Neuron (in vitro differentiated cells): ENCODE data around the gene HBG1.

Experiments
- H2AFZ ChIP-seq: one replicate; pipeline ENCODE4 v1.6.1; 2013; ENCODE audit warnings: low read depth, mild to moderate bottlenecking, inconsistent platforms, low read length, moderate library complexity
- H3K27me3 ChIP-seq: one replicate; pipeline ENCODE4 v1.6.1; 2013; ENCODE audit warnings: low read length; ENCODE audit not compliant: insufficient read depth
- H3K36me3 ChIP-seq: one replicate; pipeline ENCODE4 v1.6.1; 2013; ENCODE audit warnings: low read length; ENCODE audit not compliant: insufficient read depth
- H3K4me1 ChIP-seq: one replicate; pipeline ENCODE4 v1.6.1; 2013; ENCODE audit warnings: low read length; ENCODE audit not compliant: insufficient read depth
- H3K4me3 ChIP-seq: 2 replicates; pipeline ENCODE4 v1.5.1; 2013; ENCODE audit warnings: mild to moderate bottlenecking, low read length, moderate library complexity
- H3K9me3 ChIP-seq: one replicate; pipeline ENCODE4 v1.6.1; 2013; ENCODE audit warnings: low read length

HBG1 gene

DNA sequence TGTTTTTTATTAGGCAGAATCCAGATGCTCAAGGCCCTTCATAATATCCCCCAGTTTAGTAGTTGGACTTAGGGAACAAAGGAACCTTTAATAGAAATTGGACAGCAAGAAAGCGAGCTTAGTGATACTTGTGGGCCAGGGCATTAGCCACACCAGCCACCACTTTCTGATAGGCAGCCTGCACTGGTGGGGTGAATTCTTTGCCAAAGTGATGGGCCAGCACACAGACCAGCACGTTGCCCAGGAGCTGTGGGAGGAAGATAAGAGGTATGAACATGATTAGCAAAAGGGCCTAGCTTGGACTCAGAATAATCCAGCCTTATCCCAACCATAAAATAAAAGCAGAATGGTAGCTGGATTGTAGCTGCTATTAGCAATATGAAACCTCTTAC, 24.2 kb downstream of the HBG1 start:
- Histone ChIP-seq H3K27me3 (no peaks in the 10 kb centered on the region), H2AFZ (no peak overlapping the region), H3K4me3 (no peak overlapping the region), H3K4me1 (no peaks in the 10 kb centered on the region), H3K9me3 (no peaks in the 10 kb centered on the region), H3K36me3 (no peaks in the 10 kb centered on the region)

DNA sequence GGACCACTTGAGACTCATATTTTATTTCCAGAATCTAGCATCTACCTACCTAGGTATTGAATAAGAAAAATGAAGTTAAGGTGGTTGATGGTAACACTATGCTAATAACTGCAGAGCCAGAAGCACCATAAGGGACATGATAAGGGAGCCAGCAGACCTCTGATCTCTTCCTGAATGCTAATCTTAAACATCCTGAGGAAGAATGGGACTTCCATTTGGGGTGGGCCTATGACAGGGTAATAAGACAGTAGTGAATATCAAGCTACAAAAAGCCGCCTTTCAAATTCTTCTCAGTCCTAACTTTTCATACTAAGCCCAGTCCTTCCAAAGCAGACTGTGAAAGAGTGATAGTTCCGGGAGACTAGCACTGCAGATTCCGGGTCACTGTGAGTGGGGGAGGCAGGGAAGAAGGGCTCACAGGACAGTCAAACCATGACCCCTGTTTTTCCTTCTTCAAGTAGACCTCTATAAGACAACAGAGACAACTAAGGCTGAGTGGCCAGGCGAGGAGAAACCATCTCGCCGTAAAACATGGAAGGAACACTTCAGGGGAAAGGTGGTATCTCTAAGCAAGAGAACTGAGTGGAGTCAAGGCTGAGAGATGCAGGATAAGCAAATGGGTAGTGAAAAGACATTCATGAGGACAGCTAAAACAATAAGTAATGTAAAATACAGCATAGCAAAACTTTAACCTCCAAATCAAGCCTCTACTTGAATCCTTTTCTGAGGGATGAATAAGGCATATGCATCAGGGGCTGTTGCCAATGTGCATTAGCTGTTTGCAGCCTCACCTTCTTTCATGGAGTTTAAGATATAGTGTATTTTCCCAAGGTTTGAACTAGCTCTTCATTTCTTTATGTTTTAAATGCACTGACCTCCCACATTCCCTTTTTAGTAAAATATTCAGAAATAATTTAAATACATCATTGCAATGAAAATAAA, 24.8 kb downstream of the HBG1 start:
- Histone ChIP-seq H3K36me3 (no peaks in the 10 kb centered on the region), H3K27me3 (no peaks in the 10 kb centered on the region), H3K4me1 (no peaks in the 10 kb centered on the region), H3K9me3 (no peaks in the 10 kb centered on the region), H2AFZ (no peak overlapping the region), H3K4me3 (no peak overlapping the region)

- H3K9me3 ChIP-seq: no peaks in the 10 kb centered on the region
- H2AFZ ChIP-seq: no peak overlapping the region
- H3K36me3 ChIP-seq: no peaks in the 10 kb centered on the region
- H3K27me3 ChIP-seq: no peaks in the 10 kb centered on the region
- H3K4me1 ChIP-seq: no peaks in the 10 kb centered on the region
- no peak overlapping the region for H3K4me3 ChIP-seq
These were observed 26.0 kb downstream of the HBG1 start for GRCh38 chr11:5223686-5224085.

DNA sequence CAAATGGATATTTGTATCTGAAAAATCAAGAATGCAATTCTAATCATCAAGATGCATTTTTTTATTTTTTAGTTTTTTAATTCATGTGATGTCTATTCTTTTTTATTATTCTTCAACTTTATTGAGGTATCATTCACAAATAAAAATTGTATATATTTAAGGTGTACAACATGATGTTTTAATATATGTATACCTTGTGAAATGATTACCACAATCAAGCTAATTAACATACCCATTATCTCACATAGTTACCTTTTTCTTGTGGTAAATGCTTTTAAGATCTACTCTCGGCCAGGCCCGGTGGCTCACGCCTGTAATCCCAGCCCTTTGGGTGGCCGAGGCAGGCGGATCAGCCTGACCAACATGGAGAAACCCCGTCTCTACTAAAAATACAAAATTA, 26.5 kb downstream of the HBG1 start:
- no peak overlapping the region for H3K4me3 ChIP-seq
- H3K36me3 ChIP-seq: no peaks in the 10 kb centered on the region
- no peaks in the 10 kb centered on the region for H3K27me3 ChIP-seq
- no peaks in the 10 kb centered on the region for H3K9me3 ChIP-seq
- H2AFZ ChIP-seq: no peak overlapping the region
- no peaks in the 10 kb centered on the region for H3K4me1 ChIP-seq

GRCh38 chr11:5210376-5210885, 39.2 kb downstream of the HBG1 start:
- H3K4me3 ChIP-seq: no peak overlapping the region
- H3K4me1 ChIP-seq: no peaks in the 10 kb centered on the region
- no peaks in the 10 kb centered on the region for H3K9me3 ChIP-seq
- no peak overlapping the region for H2AFZ ChIP-seq
- H3K36me3 ChIP-seq: no peaks in the 10 kb centered on the region
- H3K27me3 ChIP-seq: no peaks in the 10 kb centered on the region

GRCh38 chr11:5204787-5205186, 44.9 kb downstream of the HBG1 start:
- Histone ChIP-seq H3K27me3 (no peaks in the 10 kb centered on the region), H3K4me3 (no peak overlapping the region), H3K4me1 (no peaks in the 10 kb centered on the region), H3K36me3 (no peaks in the 10 kb centered on the region), H2AFZ (no peak overlapping the region), H3K9me3 (no peaks in the 10 kb centered on the region)

DNA sequence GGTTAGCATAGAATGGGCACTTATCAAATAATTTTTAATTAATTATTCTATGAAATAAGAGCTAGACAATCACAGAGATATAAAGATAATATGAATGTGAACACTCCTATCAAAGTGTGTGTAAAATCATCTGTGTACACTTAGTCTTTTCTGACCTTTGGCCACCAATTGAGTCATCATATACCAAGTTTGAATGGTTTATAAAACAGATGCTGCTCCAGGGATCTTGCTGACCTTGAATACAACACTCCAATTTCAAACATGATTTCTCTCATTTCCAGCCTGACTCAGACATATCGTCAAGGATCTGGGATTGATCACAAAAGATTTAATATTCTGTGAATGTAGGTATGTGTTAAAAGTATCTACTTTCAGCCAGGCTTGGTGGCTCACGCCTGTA, 46.3 kb downstream of the HBG1 start:
- no peak overlapping the region for H2AFZ ChIP-seq
- H3K27me3 ChIP-seq: no peaks in the 10 kb centered on the region
- no peaks in the 10 kb centered on the region for H3K4me1 ChIP-seq
- H3K9me3 ChIP-seq: no peaks in the 10 kb centered on the region
- H3K36me3 ChIP-seq: no peaks in the 10 kb centered on the region
- no peak overlapping the region for H3K4me3 ChIP-seq

- Histone ChIP-seq H3K4me1 (no peaks in the 10 kb centered on the region), H3K36me3 (no peaks in the 10 kb centered on the region), H2AFZ (no peak within 1 kb of the TSS), H3K4me3 (no peak within 1 kb of the TSS), H3K27me3 (no peaks in the 10 kb centered on the region), H3K9me3 (no peaks in the 10 kb centered on the region)
These were observed 49.1 kb downstream of the HBG1 start, which contains the start of gene OR51V1 for GRCh38 chr11:5200582-5200981. Gene OR51V1, minus strand, starts transcription at chr11:5200682. Its CDS starts 0 bp downstream, at chr11:5200682.

GRCh38 chr11:5198285-5198684, 51.4 kb downstream of the HBG1 start:
- H3K9me3 ChIP-seq: no peaks in the 10 kb centered on the region
- H3K4me1 ChIP-seq: no peaks in the 10 kb centered on the region
- no peaks in the 10 kb centered on the region for H3K27me3 ChIP-seq
- H2AFZ ChIP-seq: no peak overlapping the region
- no peaks in the 10 kb centered on the region for H3K36me3 ChIP-seq
- no peak overlapping the region for H3K4me3 ChIP-seq
